Stimulated activated naive CD8-positive, alpha-beta T cell treated with anti-CD3 and anti-CD28 coated beads, Interleukin-15, Interleukin-2, amounts not matched to agents 100 ng/mL and 50 ng/mL, for 24 hours (primary cell): ENCODE data around the gene MDH1B.
"Not testable (repeated sequence)": the region's sequence is repeated elsewhere in the genome, so short reads cannot be mapped to it uniquely, and the experiment has no call there.

ENCODE experiments used
- H3K27ac Mint-ChIP-seq: one replicate; pipeline ENCODE4 v1.8.0; 2021; ENCODE audit warnings: mild to moderate bottlenecking, mixed read lengths
- H3K27me3 Mint-ChIP-seq: one replicate; pipeline ENCODE4 v1.8.0; 2021; ENCODE audit warnings: mixed read lengths
- H3K36me3 Mint-ChIP-seq: one replicate; pipeline ENCODE4 v1.8.0; 2021; ENCODE audit warnings: low read depth, mixed read lengths
- H3K4me1 Mint-ChIP-seq: one replicate; pipeline ENCODE4 v1.8.0; 2021; ENCODE audit warnings: low read depth, mixed read lengths
- H3K4me3 Mint-ChIP-seq: one replicate; pipeline ENCODE4 v1.8.0; 2021; ENCODE audit warnings: mild to moderate bottlenecking, mixed read lengths
- H3K9me3 Mint-ChIP-seq: one replicate; pipeline ENCODE4 v1.8.0; 2021; ENCODE audit warnings: mixed read lengths

The MDH1B gene

DNA sequence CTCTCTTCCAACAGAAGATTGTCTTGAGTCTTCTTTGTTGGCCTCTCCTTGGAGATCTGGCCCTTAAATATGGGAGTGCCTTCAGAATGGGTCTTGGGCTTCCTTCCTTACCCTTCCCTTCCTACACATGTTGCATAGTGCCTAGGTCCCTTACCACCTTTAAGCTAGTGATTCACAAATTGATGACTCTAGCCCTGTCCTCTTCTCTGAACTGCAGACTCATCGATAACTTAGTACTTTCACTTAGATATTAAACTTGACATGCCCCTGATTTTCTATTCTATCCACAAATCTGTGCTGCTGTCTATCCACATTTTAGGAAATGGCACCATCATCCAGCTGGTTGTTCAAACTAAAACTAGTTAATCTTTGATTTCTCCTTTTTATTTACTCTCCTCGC is 37.8 kb downstream of the MDH1B start:
- Mint-ChIP-seq H3K36me3 (no peaks in the 10 kb centered on the region), H3K9me3 (peaks cover under 1% of the 10 kb centered on the region), H3K4me1 (peaks cover 6% of the 10 kb centered on the region), H3K27ac (no peak overlapping the region), H3K27me3 (peaks cover 48% of the 10 kb centered on the region), H3K4me3 (no peak overlapping the region)

DNA sequence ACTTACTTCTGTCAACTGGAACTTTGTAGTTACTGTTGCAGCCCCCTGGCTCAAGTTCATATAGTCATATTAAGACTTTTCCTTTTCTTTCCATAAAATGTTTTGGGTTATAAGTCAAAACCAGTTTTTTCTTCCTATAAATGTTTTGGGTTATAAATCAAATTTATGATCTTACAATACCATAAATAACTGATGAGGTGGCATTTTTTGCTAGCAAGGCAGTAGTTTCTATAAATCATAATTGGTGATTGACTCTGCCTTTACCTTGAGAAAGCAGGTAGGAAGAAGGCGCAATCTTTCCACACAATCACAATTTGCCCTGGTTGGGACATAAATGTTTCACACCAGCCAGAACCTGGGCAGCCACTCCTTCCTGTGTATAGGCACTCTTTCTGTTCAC is 41.8 kb downstream of the MDH1B start:
- peaks cover 47% of the 10 kb centered on the region for H3K27me3 Mint-ChIP-seq
- H3K36me3 Mint-ChIP-seq, result no peaks in the 10 kb centered on the region
- no peak overlapping the region for H3K27ac Mint-ChIP-seq
- H3K4me1 Mint-ChIP-seq, result peaks cover 4% of the 10 kb centered on the region
- H3K4me3 Mint-ChIP-seq, result no peak overlapping the region
- H3K9me3 Mint-ChIP-seq, result peaks cover 4% of the 10 kb centered on the region

DNA sequence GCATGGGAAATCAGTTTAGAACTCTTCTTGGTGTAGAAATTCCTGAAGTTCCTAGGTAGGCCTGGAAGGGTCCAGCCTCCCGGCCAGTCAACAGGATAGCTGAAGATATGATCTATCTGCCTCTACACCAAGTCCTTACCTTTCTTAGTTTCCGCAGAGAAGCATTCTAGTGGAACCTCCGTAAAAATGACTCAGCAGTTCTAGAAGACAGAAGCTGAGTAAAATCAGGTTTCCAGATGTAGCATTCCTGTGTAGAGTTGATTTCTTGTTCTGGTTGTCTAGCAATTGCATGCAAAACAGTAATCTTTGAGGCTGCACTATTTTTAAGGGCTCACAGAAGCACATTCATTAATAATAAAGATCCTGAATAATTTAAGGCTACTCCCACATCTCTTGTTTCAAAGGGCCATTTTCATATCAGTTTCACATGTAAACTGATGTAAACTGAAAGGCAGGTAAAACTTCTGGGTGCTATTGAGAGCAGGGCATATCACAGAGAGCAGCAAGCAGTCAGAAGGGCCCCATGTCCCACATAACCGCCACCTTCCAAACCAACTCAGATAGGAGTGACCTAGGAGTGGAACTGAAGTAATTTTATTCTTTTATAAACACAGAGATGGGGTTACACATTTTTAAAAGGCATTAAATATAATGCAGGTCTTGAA is 43.7 kb downstream of the MDH1B start:
- no peak overlapping the region for H3K27ac Mint-ChIP-seq
- no peak overlapping the region for H3K4me3 Mint-ChIP-seq
- H3K27me3 Mint-ChIP-seq, result peaks cover 40% of the 10 kb centered on the region
- no peaks in the 10 kb centered on the region for H3K36me3 Mint-ChIP-seq
- H3K9me3 Mint-ChIP-seq, result peaks cover 4% of the 10 kb centered on the region
- no peaks in the 10 kb centered on the region for H3K4me1 Mint-ChIP-seq

DNA sequence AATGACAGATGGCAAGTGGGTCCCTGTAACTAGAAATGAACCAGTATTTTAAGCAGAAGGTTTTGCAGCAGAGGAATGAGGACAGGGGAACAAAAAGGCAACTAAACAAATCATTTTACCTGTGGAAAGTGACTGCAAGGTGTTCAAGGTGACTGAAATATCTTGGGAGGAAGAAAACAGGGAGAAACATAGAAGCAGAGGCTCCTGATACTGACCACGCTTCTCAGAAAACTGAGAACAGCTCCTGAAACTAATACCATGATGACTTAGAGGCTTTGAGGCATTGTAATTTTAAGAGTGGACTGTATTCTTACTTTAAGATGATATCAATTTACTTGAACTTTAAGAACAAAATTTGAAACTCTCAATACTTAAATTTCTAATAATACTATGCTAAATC is 46.8 kb downstream of the MDH1B start, which contains the start of gene DYTN:
TSS of gene DYTN (minus strand) at position 101 of the 400 bp plus-strand sequence. CDS start 117 bp downstream, outside the sequence.
- H3K27ac Mint-ChIP-seq, result no peak within 1 kb of the TSS
- H3K9me3 Mint-ChIP-seq, result peaks cover 4% of the 10 kb centered on the region

DNA sequence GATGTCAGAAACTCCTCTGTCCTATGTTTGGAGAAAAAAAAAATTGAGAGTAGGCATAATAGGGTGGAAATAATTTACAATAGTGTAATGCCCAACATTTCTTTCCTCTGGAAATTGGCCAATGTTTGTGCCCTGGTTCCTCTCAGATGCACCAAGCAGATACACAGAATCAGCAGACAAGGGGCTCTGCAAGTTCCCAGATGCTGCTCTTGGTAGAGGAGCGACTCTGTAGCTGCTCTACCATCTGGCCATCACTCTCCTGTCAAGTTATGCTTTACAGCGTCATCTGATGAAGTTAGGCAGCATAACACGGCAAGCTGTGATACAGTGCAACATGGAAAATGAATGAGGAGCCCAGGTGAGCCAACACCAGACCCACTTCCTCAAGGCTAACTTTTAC is 48.5 kb downstream of the MDH1B start:
- Mint-ChIP-seq H3K4me1 (peaks cover 5% of the 10 kb centered on the region), H3K36me3 (no peaks in the 10 kb centered on the region), H3K4me3 (no peak overlapping the region), H3K27me3 (peaks cover 14% of the 10 kb centered on the region), H3K9me3 (no peaks in the 10 kb centered on the region), H3K27ac (no peak overlapping the region)

More for the DNA sequence above, 46.8 kb downstream of the MDH1B start, which contains the start of gene DYTN:
- Mint-ChIP-seq H3K4me3 (no peak within 1 kb of the TSS), H3K27me3 (peaks cover 24% of the 10 kb centered on the region), H3K4me1 (peaks cover 5% of the 10 kb centered on the region), H3K36me3 (no peaks in the 10 kb centered on the region)

DNA sequence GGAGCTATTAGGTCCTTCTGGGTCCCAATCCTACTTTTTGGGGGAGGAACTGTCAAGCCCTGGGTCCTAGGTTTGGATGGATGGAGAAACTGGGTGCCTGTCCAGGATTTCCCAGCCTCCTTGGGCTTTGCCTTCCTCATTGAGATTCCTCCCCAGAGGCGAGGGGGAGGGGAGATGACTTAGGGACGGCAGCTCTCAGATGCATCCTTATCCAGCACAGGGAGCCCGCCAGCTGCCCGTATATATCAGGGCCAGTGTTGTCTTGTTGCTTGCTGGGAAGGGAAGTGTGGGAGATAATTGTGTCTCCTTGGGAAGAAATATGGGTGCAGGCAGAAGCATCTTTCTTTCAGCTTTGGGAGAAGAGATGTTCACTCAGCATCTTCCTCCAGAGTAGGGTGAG is 49.9 kb downstream of the MDH1B start:
- H3K27ac Mint-ChIP-seq, H3K27me3 Mint-ChIP-seq, H3K4me3 Mint-ChIP-seq, H3K4me1 Mint-ChIP-seq, H3K36me3 Mint-ChIP-seq, H3K9me3 Mint-ChIP-seq: not testable (repeated sequence)

DNA sequence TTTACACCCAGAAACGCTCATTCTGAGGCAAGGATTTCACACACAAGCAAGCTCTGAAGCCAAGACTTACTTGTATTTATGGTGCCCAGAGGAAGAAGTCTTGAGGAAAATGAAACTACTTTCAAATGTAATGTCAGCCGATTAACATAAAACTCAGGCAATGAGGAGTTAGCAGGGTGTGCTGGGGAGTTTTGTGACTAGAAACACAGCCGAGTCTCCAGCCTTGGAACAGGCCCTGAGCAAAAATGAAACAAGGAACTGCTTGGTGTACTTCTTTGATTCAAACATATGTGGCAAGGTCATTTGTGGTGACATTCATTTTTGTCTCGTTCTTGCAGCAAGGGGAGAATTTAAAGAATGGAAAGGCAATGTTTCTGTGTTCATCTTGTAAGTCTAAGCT is 51.4 kb downstream of the MDH1B start:
- Mint-ChIP-seq H3K36me3 (no peaks in the 10 kb centered on the region), H3K27ac (no peak overlapping the region), H3K27me3 (peaks cover 4% of the 10 kb centered on the region), H3K4me3 (no peak overlapping the region), H3K4me1 (peaks cover 5% of the 10 kb centered on the region), H3K9me3 (no peaks in the 10 kb centered on the region)

DNA sequence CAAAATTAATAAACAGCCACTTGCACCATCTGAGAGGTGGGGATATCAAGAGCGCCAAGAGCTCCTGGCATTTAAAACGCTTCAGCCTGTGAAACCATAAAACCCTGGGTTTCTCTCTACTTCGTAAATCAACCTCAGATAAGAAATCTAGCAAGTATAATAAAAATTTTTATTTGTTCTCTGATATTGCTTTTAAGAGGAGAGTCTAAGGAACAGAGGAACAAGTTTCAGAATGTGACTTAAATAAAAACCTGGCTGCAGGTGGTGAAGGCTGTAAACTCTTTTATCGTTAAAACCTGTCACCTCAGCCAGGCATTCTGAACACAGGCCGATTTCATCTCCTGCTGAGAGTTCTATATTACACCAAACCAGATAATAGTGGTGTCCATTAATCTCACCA is 56.8 kb downstream of the MDH1B start:
- peaks cover 4% of the 10 kb centered on the region for H3K27me3 Mint-ChIP-seq
- no peak overlapping the region for H3K4me3 Mint-ChIP-seq
- no peaks in the 10 kb centered on the region for H3K36me3 Mint-ChIP-seq
- no peaks in the 10 kb centered on the region for H3K4me1 Mint-ChIP-seq
- no peak overlapping the region for H3K27ac Mint-ChIP-seq
- H3K9me3 Mint-ChIP-seq, result no peaks in the 10 kb centered on the region

DNA sequence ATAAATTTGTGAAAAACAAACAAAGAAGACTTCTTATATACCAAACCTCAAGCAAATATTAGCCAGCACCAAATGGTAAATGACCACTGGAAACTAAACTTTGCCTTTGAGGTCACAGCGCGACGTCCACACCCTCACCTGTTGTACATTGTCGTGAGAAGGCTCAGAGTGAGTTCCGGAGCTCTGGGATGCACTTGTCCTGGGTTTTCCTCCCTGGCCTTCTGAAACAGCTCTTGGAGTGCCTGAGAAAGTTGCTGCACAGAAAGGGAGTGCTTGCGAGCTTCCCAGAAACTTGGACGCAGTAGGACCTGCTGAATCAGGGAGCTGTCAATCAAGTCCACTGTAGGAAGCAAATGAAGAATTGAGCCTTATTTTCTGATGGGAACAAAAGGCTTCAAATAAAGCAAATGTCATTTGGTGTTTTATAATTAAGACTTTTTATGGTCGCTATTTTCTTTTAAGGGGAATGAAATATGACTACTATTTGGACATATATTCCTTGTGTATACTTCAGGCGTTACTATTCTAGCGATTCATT is 57.9 kb downstream of the MDH1B start:
- H3K27ac Mint-ChIP-seq, result no peak overlapping the region
- H3K4me3 Mint-ChIP-seq, result no peak overlapping the region
- no peaks in the 10 kb centered on the region for H3K4me1 Mint-ChIP-seq
- no peaks in the 10 kb centered on the region for H3K9me3 Mint-ChIP-seq
- peaks cover 4% of the 10 kb centered on the region for H3K27me3 Mint-ChIP-seq
- no peaks in the 10 kb centered on the region for H3K36me3 Mint-ChIP-seq

DNA sequence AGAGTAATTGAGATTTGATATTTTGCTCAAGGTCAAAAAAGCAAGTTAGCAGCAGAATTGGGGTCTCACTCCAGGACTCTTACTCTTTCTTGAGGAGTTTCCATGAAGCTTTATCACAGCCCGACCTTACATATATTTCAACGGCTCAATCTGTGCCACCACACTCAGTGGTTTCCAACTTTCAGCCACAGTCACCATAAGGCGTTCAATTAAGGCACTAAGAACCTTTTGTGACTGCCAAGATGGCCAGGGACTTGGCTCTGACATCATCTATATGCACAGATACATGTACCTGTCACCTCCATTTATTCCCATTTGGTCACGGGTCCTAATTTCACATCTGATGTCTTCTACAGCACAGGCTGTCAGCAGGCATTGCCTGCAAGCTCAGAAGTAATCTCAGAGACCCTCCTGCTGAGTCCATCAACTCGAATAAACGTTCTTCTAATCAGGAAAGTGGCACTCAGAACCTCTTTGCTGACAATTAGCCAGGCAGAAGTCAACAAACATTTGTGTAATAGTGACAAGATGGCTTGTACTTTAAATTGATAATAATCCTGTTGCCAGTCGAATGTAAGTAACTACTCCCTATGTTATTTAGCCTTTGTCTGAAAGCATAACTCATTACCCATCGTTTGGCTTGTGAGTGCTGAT is 63.0 kb downstream of the MDH1B start:
- no peaks in the 10 kb centered on the region for H3K36me3 Mint-ChIP-seq
- peaks cover 27% of the 10 kb centered on the region for H3K27me3 Mint-ChIP-seq
- H3K4me1 Mint-ChIP-seq, result no peaks in the 10 kb centered on the region
- no peaks in the 10 kb centered on the region for H3K9me3 Mint-ChIP-seq
- H3K27ac Mint-ChIP-seq, result no peak overlapping the region
- no peak overlapping the region for H3K4me3 Mint-ChIP-seq

DNA sequence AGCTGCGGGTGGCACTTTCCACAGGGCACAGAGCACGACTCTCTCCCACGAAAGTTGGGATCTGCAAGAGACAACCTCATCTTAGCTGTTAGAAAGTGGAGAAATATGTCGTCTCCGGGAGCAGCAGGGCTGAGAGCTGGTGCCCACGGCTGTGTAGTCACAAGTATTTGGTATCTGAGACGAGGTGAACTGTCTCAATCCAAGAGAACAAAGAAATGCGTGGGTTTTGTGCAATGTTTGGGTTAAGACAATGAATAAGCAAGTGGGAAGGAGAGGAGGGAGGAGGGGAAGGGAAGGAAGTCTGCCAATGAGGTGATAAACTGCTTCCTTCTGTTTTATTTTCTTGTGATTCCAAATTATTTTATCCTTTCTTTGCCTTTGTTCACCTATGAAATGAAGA is 65.0 kb downstream of the MDH1B start:
- Mint-ChIP-seq H3K9me3 (no peaks in the 10 kb centered on the region), H3K36me3 (no peaks in the 10 kb centered on the region), H3K27me3 (peaks cover 27% of the 10 kb centered on the region), H3K27ac (no peak overlapping the region), H3K4me1 (no peaks in the 10 kb centered on the region), H3K4me3 (no peak overlapping the region)

DNA sequence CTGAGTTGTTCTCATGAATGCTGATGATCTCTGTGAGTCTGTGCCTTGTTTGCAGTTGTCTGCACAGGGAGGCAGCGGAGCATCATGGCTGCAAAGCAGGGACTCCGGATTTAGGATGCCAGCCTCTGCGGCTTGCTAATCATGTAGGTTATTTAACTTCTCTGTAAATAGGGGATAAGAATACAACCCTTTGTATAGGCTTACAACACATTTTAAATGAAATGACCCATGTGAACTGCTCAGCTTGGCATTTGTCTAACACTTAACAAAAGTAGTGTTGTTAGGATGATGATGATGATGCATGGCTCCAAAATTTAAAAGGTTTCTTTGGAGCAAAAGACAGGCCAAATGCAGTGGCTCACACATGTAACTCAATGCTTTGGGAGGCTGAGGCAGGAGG is 66.3 kb downstream of the MDH1B start:
- H3K27ac Mint-ChIP-seq, result no peak overlapping the region
- H3K36me3 Mint-ChIP-seq, result no peaks in the 10 kb centered on the region
- H3K4me3 Mint-ChIP-seq, result no peak overlapping the region
- no peaks in the 10 kb centered on the region for H3K4me1 Mint-ChIP-seq
- H3K27me3 Mint-ChIP-seq, result peaks cover 27% of the 10 kb centered on the region
- no peaks in the 10 kb centered on the region for H3K9me3 Mint-ChIP-seq

DNA sequence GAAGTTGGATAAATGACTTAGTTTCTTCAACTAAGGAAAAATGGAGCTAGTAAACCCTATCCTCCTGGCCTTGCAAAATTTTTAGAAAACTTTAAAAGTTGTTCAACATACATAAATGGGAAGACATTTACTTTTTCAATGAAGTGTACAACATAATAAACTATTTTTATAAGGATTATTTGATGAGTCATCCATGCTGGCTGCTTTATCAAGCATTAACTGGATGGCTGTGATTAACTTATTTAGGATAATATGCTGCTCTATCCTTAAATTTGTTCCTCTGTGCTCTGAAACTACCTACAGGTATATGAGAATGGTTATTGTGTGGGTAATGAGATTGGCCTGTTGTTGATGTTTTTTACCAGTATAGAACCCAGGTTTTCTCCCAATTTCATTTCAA is 68.2 kb downstream of the MDH1B start:
- no peak overlapping the region for H3K27ac Mint-ChIP-seq
- H3K9me3 Mint-ChIP-seq, result no peaks in the 10 kb centered on the region
- peaks cover 23% of the 10 kb centered on the region for H3K27me3 Mint-ChIP-seq
- H3K36me3 Mint-ChIP-seq, result no peaks in the 10 kb centered on the region
- H3K4me1 Mint-ChIP-seq, result no peaks in the 10 kb centered on the region
- H3K4me3 Mint-ChIP-seq, result no peak overlapping the region

DNA sequence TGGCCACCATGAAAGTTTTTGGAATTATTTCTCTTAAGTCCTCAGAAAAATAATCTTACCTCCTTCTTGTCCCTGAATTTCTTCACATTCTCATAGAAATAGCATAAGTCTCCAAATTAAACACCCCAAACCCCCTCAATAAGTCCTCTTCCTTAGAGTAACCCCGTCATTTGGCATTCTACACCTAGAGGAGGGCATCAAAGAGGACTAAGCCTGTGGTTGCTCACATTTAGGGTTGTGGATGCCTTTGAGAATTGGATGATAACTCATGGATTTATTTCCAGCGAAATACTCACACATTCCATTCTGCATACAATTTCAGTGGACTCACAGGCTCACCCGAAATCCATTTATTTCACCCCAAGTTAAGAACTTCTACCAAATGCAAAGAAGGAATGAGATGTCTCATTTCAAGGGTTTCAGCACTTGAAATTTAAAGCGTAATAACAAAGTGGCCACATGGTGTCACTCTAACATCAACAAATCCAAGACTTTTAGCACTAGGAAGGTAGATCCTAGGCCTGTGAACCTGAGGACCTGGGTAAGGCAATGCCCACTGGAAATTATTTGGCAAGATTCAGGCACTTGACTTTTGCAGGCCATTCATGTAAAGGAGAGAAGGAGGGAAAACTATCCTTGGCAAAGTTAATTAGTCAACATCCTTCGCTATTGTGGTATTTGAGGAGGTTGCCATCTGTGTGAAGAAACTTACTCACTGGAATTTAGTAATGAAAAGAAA is 71.6 kb downstream of the MDH1B start:
- Mint-ChIP-seq H3K4me1 (peaks cover 4% of the 10 kb centered on the region), H3K27ac (no peak overlapping the region), H3K4me3 (no peak overlapping the region), H3K27me3 (peaks cover 4% of the 10 kb centered on the region), H3K9me3 (no peaks in the 10 kb centered on the region), H3K36me3 (no peaks in the 10 kb centered on the region)

DNA sequence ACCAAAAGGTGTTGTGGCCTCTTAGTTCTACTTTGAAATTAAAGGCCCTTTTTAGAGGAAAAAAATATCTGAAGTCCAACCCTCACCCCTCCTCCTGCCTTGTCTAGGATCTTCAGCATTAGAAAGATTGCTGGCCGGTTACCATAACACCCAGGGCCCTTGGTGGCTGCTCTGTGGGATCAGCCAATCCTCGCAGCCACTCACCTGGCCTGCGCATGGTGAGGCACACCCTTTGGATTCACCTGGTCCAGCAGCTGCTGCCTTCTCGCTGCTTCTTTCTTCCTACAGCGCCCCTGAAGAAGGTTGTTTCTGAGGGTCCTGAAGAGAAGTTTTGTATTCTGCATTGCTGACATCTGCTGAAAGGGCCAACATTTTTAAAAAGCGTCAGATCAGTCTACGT is 72.2 kb downstream of the MDH1B start:
- Mint-ChIP-seq H3K4me1 (peaks cover 4% of the 10 kb centered on the region), H3K36me3 (no peaks in the 10 kb centered on the region), H3K27ac (no peak overlapping the region), H3K4me3 (no peak overlapping the region), H3K9me3 (no peaks in the 10 kb centered on the region), H3K27me3 (peaks cover 4% of the 10 kb centered on the region)
